ENCODE results near the gene UQCRFS1. TPM values are rescaled to one million over a fixed set of nuclear protein-coding genes. Genes with fewer than 3 reads are reported as not detected.

The UQCRFS1 gene
- 25.6 and 26.4 TPM in 2 replicates for total RNA-seq

GRCh38 chr19:29212648-29213573 lies at the start of gene UQCRFS1:
UQCRFS1 (minus strand) TSS chr19:29213151; CDS start chr19:29213118, 33 bp downstream.

All from smooth muscle cell of bladder (primary cell).